Uterus (tissue), 4 donors: Measurements from ENCODE around the gene TAS2R60. TPM values are rescaled to one million over a fixed set of nuclear protein-coding genes. Genes with fewer than 3 reads are reported as not detected.
"Not testable (repeated sequence)": the region's sequence is repeated elsewhere in the genome, so short reads cannot be mapped to it uniquely, and the experiment has no call there.

Source experiments
- DNase-seq, 2 donors: peaks; one replicate each; pipeline ENCODE4 v3.0.0-alpha.2; 2019 to 2020
- H3K27ac ChIP-seq, 2 donors: fragments of 200-600 bp; sonication (generic); 1 replicate in 1 of 2; 2 replicates in 1 of 2; pipeline ENCODE4 v1.5.1; 2016 to 2018
- H3K27me3 ChIP-seq, 2 donors: fragments of 200-600 bp; sonication (generic); one replicate each; pipeline ENCODE4 v1.5.1; 2018 to 2019; ENCODE audit warnings: control low read depth in 1 of 2
- H3K36me3 ChIP-seq, 2 donors: fragments of 200-600 bp; sonication (generic); one replicate each; pipeline ENCODE4 v1.5.1; 2019; ENCODE audit warnings: control low read depth in 1 of 2
- H3K4me1 ChIP-seq, 2 donors: fragments of 200-600 bp; sonication (generic); one replicate each; pipeline ENCODE4 v1.5.1; 2018 to 2019; ENCODE audit warnings: control low read depth in 1 of 2
- H3K4me3 ChIP-seq, 2 donors: fragments of 200-600 bp; sonication (generic); 1 replicate in 1 of 2; 2 replicates in 1 of 2; pipeline ENCODE4 v1.5.1; 2018 to 2019; ENCODE audit warnings: mild to moderate bottlenecking in 1 of 2
- H3K9me3 ChIP-seq, 2 donors: fragments of 200-600 bp; sonication (generic); one replicate each; pipeline ENCODE4 v1.5.1; 2019; ENCODE audit warnings: control low read depth in 1 of 2
- CTCF ChIP-seq, 4 experiments: fragments of 200-600 bp in 2 of 4; fragments of 450-650 bp in 2 of 4; sonication (generic) in 2 of 4; IDR thresholded peaks; one replicate each; pipeline ENCODE4 v1.5.1; 2016 to 2019; ENCODE audit warnings: antibody characterized with exemption in 4 of 4, mild to moderate bottlenecking in 2 of 4, moderate library complexity in 1 of 4
- POLR2A ChIP-seq, 2 donors: fragments of 450-650 bp; IDR thresholded peaks; one replicate each; pipeline ENCODE4 v1.6.1; 2016; ENCODE audit warnings: antibody characterized with exemption in 2 of 2, mild to moderate bottlenecking in 1 of 2, moderate library complexity in 1 of 2
- intact Hi-C: fragments of 100-400 bp; cut with DNase I; formaldehyde crosslinking; loops from one replicate; pipeline ENCODE4 v1.15.1; 2023; ENCODE audit warnings: low total_unique reads
- total RNA-seq, 4 donors: library from RNA; depleted of rRNA in 3 of 4; stranded (reverse); fragments of >200 nt in 3 of 4; gene quantifications; one replicate each; pipeline versions ENCODE4 v1.1.0 to v1.2.4, GENCODE V29; 2014 to 2023
- donor health status: DM: yes; HTN: yes; CAD: no.

TAS2R60 gene
- total RNA-seq, 4 donors from 2014 or later: 3.3 TPM; not detected in 3

GRCh38 chr7:143401265-143401664 lies 42.0 kb upstream of the TAS2R60 start:
- Histone ChIP-seq H3K27me3 (no peaks in the 10 kb centered on the region), H3K4me3 (no peak overlapping the region), H3K27ac (no peak overlapping the region), H3K4me1 (no peaks in the 10 kb centered on the region), H3K9me3 (no peaks in the 10 kb centered on the region), H3K36me3 (no peaks in the 10 kb centered on the region)
- no peak for DNase-seq
- TF ChIP-seq CTCF (IDR thresholded peaks at IDR 0.05): no peak
- TF ChIP-seq POLR2A (IDR thresholded peaks at IDR 0.05): no peak
- intact Hi-C loops: no loop called here

- H3K36me3 ChIP-seq, intact Hi-C loops, H3K27me3 ChIP-seq, H3K4me3 ChIP-seq, H3K9me3 ChIP-seq, DNase-seq, H3K4me1 ChIP-seq: not testable (repeated sequence)
- H3K27ac ChIP-seq: peak overlapping the region; percentile 11 to 27
These were observed 41.0 kb upstream of the TAS2R60 start for GRCh38 chr7:143402233-143402632.

GRCh38 chr7:143405173-143406001 lies 37.9 kb upstream of the TAS2R60 start:
- intact Hi-C loops: no loop called here
- no peaks in the 10 kb centered on the region for H3K36me3 ChIP-seq
- H3K4me1 ChIP-seq: peaks cover 4 to 23% of the 10 kb centered on the region in 2 donors
- H3K4me3 ChIP-seq: no peak overlapping the region
- no peaks in the 10 kb centered on the region for H3K9me3 ChIP-seq
- TF ChIP-seq POLR2A (IDR thresholded peaks at IDR 0.05) (no peak), CTCF (IDR thresholded peaks at IDR 0.05) (no peak)
- no peak for DNase-seq
- H3K27ac ChIP-seq: no peak overlapping the region
- H3K27me3 ChIP-seq: no peaks in the 10 kb centered on the region

GRCh38 chr7:143406002-143406357 lies 37.3 kb upstream of the TAS2R60 start:
- Histone ChIP-seq H3K9me3 (no peaks in the 10 kb centered on the region), H3K27me3 (no peaks in the 10 kb centered on the region), H3K36me3 (no peaks in the 10 kb centered on the region), H3K4me1 (peaks cover 4 to 23% of the 10 kb centered on the region in 2 donors), H3K27ac (no peak overlapping the region), H3K4me3 (no peak overlapping the region)
- DNase-seq: no peak
- no peak for TF ChIP-seq CTCF (IDR thresholded peaks at IDR 0.05)
- no peak for TF ChIP-seq POLR2A (IDR thresholded peaks at IDR 0.05)
- intact Hi-C loops: no loop called here

GRCh38 chr7:143407287-143408251 lies 35.7 kb upstream of the TAS2R60 start:
- Histone ChIP-seq H3K27ac (peak overlapping the region; percentile 64 to 65), H3K4me3 (no peak overlapping the region), H3K9me3 (no peaks in the 10 kb centered on the region), H3K36me3 (no peaks in the 10 kb centered on the region), H3K27me3 (no peaks in the 10 kb centered on the region), H3K4me1 (peaks cover 4 to 29% of the 10 kb centered on the region in 2 donors)
- no peak for TF ChIP-seq CTCF (IDR thresholded peaks at IDR 0.05)
- TF ChIP-seq POLR2A (IDR thresholded peaks at IDR 0.05): no peak
- intact Hi-C loops: no loop called here
- peak in 1 of 2 donors; percentile 46 for DNase-seq
